Testis (tissue), 3 donors: ENCODE measurements around the gene ATXN7. TPM values are rescaled to one million over a fixed set of nuclear protein-coding genes. Genes with fewer than 3 reads are reported as not detected.

Experiments used
- DNase-seq: peaks from one replicate; pipeline ENCODE4 v3.0.0-alpha.2; 2019
- H3K27ac ChIP-seq, 2 donors: fragments of 200-600 bp; sonication (generic); one replicate each; pipeline ENCODE4 v1.5.1; 2019
- H3K27me3 ChIP-seq: fragments of 200-600 bp; sonication (generic); one replicate; pipeline ENCODE4 v1.5.1; 2019
- H3K36me3 ChIP-seq: fragments of 200-600 bp; sonication (generic); one replicate; pipeline ENCODE4 v1.5.1; 2017; ENCODE audit warnings: low read depth; ENCODE audit errors: missing control alignments
- H3K4me1 ChIP-seq: fragments of 200-600 bp; sonication (generic); one replicate; pipeline ENCODE4 v1.5.1; 2019
- H3K4me3 ChIP-seq, 2 donors: fragments of 200-600 bp; sonication (generic); one replicate each; pipeline ENCODE4 v1.5.1; 2017 to 2019
- H3K9me3 ChIP-seq: fragments of 200-600 bp; sonication (generic); one replicate; pipeline ENCODE4 v1.5.1; 2017
- POLR2A ChIP-seq: fragments of 450-650 bp; IDR thresholded peaks from one replicate; pipeline ENCODE4 v1.6.1; 2017; ENCODE audit warnings: antibody characterized with exemption, mild to moderate bottlenecking, moderate library complexity
- WGBS, 2 donors: methylation state at CpG; one replicate each; pipeline ENCODE4 v1.1.5; 2018; 5-methylcytosine and 5-hydroxymethylcytosine counted together
- intact Hi-C: fragments of 100-400 bp; cut with DNase I; formaldehyde crosslinking; loops from one replicate; pipeline ENCODE4 v1.15.1; 2023; ENCODE audit warnings: low total_unique reads
- polyA plus RNA-seq: library from polyadenylated mRNA; stranded (reverse); fragments of 350-450 nt; fragmentation: Illumina TruSeq; extraction: RNeasy Lipid Tissue Mini Kit (QIAGEN cat#74804); gene quantifications from one replicate; pipeline ENCODE4 v1.2.3, GENCODE V29; 2014; ENCODE audit warnings: low read depth, low replicate concordance; ENCODE audit not compliant: insufficient read depth
- total RNA-seq, 2 donors: library from RNA; depleted of rRNA; stranded (reverse); fragments of >200 nt; gene quantifications; one replicate each; pipeline ENCODE4 v1.2.3, GENCODE V29; 2016
- TF ChIP-seq, protein P1 (sequence below), 3 experiments: fragments of 450-650 bp in 2 of 3; fragments of 200-600 bp in 1 of 3; sonication (generic) in 1 of 3; IDR thresholded peaks; one replicate each; pipeline ENCODE4 v1.5.1; 2016 to 2019; ENCODE audit warnings: antibody characterized with exemption in 3 of 3, mild to moderate bottlenecking in 2 of 3, moderate library complexity in 1 of 3

ATXN7 gene
- total and polyA plus RNA-seq, 3 donors from 2014 or later: 30.9 to 47.6 (median 46.0) TPM

DNA sequence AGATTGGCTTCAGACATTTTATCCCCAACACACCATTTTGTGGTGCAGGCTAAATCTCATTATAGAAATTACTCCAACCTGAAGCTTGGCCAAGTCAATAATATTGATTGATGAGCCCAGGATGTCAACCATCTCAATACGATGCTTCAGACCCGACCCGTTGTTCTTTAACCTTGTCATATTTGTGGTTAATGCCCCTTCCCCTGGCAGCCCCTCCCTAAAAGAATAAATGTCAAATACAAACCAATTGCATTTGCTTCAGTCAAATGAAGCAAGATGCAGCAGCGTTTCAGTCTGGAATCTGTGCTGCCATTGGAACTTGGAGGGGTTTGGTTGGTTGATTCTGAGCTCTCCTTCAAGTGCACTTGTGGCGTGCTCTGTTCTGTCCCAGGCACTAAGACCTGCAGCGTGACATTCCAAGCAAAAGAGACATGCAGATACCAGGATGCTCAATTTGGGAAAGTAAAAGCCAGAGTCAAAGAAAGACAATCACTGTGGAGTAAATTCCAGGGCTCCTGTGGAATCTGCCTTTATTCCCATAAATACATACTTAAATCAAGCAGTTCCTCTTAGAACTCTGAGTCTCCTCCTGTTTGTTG is 183.4 kb downstream of the ATXN7 start:
- no peak for DNase-seq
- no peak for TF ChIP-seq POLR2A
- TF ChIP-seq, protein P1, sequence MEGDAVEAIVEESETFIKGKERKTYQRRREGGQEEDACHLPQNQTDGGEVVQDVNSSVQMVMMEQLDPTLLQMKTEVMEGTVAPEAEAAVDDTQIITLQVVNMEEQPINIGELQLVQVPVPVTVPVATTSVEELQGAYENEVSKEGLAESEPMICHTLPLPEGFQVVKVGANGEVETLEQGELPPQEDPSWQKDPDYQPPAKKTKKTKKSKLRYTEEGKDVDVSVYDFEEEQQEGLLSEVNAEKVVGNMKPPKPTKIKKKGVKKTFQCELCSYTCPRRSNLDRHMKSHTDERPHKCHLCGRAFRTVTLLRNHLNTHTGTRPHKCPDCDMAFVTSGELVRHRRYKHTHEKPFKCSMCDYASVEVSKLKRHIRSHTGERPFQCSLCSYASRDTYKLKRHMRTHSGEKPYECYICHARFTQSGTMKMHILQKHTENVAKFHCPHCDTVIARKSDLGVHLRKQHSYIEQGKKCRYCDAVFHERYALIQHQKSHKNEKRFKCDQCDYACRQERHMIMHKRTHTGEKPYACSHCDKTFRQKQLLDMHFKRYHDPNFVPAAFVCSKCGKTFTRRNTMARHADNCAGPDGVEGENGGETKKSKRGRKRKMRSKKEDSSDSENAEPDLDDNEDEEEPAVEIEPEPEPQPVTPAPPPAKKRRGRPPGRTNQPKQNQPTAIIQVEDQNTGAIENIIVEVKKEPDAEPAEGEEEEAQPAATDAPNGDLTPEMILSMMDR (IDR thresholded peaks at IDR 0.05): no peak
- Histone ChIP-seq H3K36me3 (no peaks in the 10 kb centered on the region), H3K4me1 (no peaks in the 10 kb centered on the region), H3K9me3 (no peaks in the 10 kb centered on the region), H3K27me3 (no peaks in the 10 kb centered on the region), H3K27ac (no peak overlapping the region), H3K4me3 (no peak overlapping the region)
- intact Hi-C loops: no loop called here
- 67 to 82% methylated on average over 6 of the region's 6 CpGs for WGBS, 2 donors

DNA sequence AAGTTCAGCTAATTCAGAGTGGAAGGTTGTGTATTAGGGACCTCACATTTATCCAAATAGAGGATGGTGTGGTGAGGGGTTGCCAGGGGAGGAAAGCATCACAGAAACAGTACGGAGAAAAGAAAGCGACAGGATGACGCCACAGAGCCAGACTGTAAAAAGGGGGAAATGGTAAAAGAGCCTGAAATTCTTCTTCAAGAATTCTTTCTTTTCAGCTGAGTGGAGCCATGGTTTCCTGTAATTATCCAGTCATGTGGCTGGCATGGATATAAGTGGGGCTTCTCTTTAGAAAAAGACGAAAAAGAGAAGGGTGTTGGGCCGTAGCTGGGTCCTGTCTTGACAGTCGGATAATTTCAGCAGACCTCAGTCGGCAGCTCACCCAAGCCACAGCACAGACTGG is 184.1 kb downstream of the ATXN7 start:
- no peak for DNase-seq
- Histone ChIP-seq H3K27ac (no peak overlapping the region), H3K9me3 (no peaks in the 10 kb centered on the region), H3K36me3 (no peaks in the 10 kb centered on the region), H3K4me1 (no peaks in the 10 kb centered on the region), H3K4me3 (no peak overlapping the region), H3K27me3 (no peaks in the 10 kb centered on the region)
- TF ChIP-seq POLR2A: no peak
- TF ChIP-seq, protein P1 (IDR thresholded peaks at IDR 0.05): no peak
- intact Hi-C loops: no loop called here
- WGBS, 2 donors: 91 to 93% methylated on average over 7 of the region's 7 CpGs

DNA sequence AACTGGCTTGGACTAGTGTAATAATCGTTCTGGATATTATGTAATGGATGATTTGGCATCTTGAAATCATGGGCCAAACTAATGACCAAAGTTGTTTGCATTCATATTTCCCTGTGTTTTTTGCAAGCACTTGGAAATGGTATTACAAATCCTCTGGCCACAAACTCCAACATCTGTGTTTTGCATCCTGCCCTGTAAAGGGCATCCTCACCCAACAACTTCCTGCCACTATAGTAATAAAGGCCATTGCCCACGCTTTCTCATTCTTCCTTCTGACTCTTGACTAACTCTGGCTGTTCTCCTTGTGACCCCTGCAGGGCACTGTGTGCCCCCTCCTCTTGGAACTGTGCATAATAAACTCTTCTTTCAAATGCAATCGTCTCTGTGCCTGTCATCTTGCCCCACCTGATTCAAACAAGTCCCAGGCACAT is 185.0 kb downstream of the ATXN7 start:
- Histone ChIP-seq H3K4me1 (no peaks in the 10 kb centered on the region), H3K27me3 (no peaks in the 10 kb centered on the region), H3K9me3 (no peaks in the 10 kb centered on the region), H3K27ac (no peak overlapping the region), H3K4me3 (no peak overlapping the region), H3K36me3 (no peaks in the 10 kb centered on the region)
- no peak for DNase-seq
- 72 to 77% methylated on average over 3 of the region's 3 CpGs for WGBS, 2 donors
- TF ChIP-seq, protein P1 (IDR thresholded peaks at IDR 0.05): no peak
- TF ChIP-seq POLR2A: no peak
- intact Hi-C loops: no loop called here

DNA sequence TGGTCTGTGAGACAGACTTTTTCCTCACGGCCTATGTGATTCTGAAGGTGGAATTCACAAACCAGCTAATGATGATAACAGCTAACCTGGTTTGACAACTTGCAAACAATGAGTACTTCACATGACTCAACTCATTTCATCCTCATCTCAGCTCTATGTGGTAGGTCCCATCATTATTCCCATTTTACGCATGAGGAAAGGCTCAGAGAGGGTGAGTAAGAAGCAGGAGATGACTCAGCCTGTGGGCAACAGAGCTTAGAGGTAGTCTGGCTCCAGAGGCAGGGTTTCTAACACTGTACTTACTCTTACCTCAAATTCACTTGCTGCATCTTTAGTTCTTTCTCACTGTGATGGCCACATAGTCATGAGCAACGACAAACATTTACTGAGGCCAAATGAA is 185.5 kb downstream of the ATXN7 start:
- H3K4me3 ChIP-seq: no peak overlapping the region
- H3K27ac ChIP-seq: no peak overlapping the region
- H3K27me3 ChIP-seq: no peaks in the 10 kb centered on the region
- no peaks in the 10 kb centered on the region for H3K9me3 ChIP-seq
- intact Hi-C loops: no loop called here
- TF ChIP-seq, protein P1 (IDR thresholded peaks at IDR 0.05): no peak
- no peak for TF ChIP-seq POLR2A
- no peak for DNase-seq
- H3K36me3 ChIP-seq: no peaks in the 10 kb centered on the region
- WGBS, 2 donors: 92 to 96% methylated on average over 3 of the region's 3 CpGs
- no peaks in the 10 kb centered on the region for H3K4me1 ChIP-seq

DNA sequence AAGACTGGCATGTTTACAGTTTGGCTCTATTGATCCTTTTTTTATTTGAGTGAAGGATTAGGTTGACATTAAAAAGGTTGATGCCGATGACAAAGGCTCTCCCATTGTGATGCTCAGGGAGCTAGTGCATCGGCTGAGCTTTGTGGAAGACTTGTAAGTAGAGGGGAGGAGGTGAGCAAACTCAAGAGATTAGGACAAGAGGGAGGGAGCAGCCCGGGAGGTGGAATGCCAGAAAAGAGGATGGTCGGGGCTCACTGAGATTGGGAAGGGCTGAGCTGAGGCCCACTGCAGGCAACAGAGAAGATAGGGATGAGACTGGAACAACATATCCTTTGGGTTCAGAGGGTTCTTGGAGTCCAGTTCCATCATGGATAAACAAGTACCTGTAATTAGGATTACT is 186.2 kb downstream of the ATXN7 start:
- no peak for TF ChIP-seq POLR2A
- TF ChIP-seq, protein P1 (IDR thresholded peaks at IDR 0.05): no peak
- Histone ChIP-seq H3K4me1 (no peaks in the 10 kb centered on the region), H3K27ac (no peak overlapping the region), H3K27me3 (no peaks in the 10 kb centered on the region), H3K4me3 (no peak overlapping the region), H3K9me3 (no peaks in the 10 kb centered on the region), H3K36me3 (no peaks in the 10 kb centered on the region)
- intact Hi-C loops: no loop called here
- DNase-seq: no peak
- 80 to 82% methylated on average over 4 of the region's 4 CpGs for WGBS, 2 donors
